Renal cortical epithelial cell (primary cell): ENCODE data around the gene COMMD4. TPM values are rescaled to one million over a fixed set of nuclear protein-coding genes. Genes with fewer than 3 reads are reported as not detected.
"Not testable (repeated sequence)": the region's sequence is repeated elsewhere in the genome, so short reads cannot be mapped to it uniquely, and the experiment has no call there.

Source experiments
- DNase-seq: peaks from one replicate; pipeline ENCODE4 v3.0.0-alpha.2; 2011; ENCODE audit warnings: low read depth
- total RNA-seq: library from RNA; depleted of rRNA; stranded (reverse); fragments of >200 nt; gene quantifications from 2 replicates; pipeline ENCODE4 v1.2.3, GENCODE V29; 2014

COMMD4 gene
- total RNA-seq, 1 donor from 2014 or later, result 42.1 TPM

- not testable (repeated sequence) for DNase-seq
Observed at GRCh38 chr15:75332093-75332492, 3.8 kb upstream of the COMMD4 start.

DNA sequence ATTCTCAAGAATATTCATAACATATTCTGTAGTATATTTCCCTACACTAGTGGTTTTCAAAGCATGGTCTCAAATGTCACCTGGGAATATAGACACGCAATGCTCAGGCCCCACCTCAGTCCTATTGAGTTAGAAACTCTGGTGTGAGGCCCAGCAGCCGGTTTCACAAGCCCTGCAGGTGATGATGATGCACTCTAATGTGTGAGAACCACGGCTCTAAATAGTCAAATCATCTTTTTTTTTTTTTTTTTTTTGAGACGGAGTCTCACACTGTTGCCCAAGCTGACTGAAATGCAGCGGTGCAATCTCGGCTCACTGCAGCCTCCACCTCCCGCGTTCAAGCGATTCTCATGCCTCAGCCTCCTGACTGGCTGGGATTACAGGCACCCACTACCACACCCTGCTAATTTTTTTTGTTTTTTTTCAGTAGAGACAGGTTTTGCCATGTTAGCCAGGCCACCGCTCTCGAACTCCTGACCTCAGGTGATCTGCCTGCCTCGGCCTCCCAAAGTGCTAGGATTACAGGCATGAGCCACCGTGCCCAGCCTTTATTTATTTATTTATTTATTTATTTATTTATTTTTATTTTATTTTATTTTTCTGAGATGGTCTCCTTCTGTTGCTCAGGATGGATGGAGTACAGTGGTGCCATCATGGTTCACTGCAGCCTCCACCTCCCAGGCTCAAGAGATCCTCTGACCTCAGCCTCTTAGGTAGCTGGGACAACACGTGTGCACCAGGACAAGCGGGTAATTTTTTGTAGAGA is 2.0 kb upstream of the COMMD4 start:
- DNase-seq, result not testable (repeated sequence)

- no peak for DNase-seq
Observed at GRCh38 chr15:75335313-75335704, 554 bp upstream of the COMMD4 start.

- no peak for DNase-seq
Observed at GRCh38 chr15:75338661-75339240, 2.9 kb downstream of the COMMD4 start.

DNA sequence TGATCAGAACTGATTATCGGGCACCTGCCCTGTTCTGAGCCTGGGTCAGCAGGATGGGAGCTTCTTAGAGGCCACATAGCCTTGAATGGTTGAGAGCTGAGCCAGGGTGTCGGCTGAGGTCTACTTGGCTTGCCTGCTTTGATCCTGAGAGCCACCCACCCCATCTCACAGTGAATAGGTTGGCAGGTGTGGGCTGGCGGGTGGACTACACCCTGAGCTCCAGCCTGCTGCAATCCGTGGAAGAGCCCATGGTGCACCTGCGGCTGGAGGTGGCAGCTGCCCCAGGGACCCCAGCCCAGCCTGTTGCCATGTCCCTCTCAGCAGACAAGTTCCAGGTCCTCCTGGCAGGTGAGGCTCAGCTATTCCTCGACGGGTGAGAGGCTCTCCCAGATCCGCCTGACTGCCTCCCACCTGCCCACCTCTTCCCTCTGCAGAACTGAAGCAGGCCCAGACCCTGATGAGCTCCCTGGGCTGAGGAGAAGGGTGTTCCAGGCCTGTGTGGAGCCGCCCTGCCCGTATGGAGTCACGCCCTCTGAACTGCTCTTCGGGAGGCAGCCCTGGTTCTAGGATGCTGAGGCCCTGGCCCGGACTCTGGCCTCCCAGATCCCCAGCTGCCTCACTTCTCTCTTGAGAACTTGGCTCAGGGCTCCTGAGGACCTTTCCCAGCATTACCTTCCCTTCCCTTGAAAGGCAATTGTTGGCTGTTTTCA is 3.8 kb downstream of the COMMD4 start:
- DNase-seq, result no peak

GRCh38 chr15:75342221-75342620 is 6.4 kb downstream of the COMMD4 start:
- DNase-seq, result no peak

- not testable (repeated sequence) for DNase-seq
Observed at GRCh38 chr15:75343953-75344352, 8.1 kb downstream of the COMMD4 start.

GRCh38 chr15:75346796-75347221 is 10.9 kb downstream of the COMMD4 start, which contains the start of gene NEIL1:
NEIL1 (plus strand) TSS chr15:75347039; CDS start chr15:75348906, 1,867 bp downstream.
- no peak for DNase-seq

DNA sequence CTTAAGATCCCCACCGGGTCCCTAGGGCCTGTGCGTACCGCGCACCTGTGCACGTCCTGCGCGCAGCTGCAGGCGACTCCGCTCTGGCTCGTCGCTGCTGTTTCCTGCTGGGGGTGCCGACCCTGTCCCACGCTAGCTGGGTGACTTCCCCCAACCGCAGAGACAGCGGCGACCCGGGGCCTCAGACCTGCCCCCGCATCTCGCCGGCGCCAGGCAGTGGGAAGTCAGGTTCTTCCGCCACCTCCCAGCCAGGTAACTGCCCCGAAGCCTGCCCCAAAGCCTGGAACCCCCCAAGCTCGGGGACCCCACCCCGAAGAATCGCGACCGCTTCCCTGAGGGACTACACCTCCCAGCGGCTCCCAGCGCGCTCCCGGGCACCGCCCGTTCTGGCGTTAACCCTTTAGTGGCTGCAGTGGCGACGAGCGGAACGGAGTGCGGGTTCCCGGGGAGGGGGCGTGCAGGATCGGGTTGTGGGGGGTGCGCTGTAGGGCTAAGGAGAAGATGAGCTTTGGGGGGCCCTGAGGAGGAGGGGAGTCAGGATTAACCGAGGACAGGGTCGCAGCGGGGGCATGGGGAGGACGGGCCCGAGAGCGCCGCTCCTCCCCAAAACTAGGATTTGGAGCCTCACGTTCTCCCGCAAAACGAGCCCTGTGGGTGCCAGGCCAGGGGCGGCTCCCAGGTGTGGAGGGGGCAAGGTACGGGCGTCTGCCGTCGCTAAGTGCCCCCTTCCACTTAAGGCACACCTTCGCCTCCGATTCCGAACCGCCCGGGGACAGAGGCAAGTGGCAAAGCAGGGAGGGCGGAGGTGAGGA is 11.6 kb downstream of the COMMD4 start:
- no peak for DNase-seq

- no peak for DNase-seq
Observed at GRCh38 chr15:75348034-75348561, 12.2 kb downstream of the COMMD4 start.

GRCh38 chr15:75348562-75349350 is 12.9 kb downstream of the COMMD4 start:
- DNase-seq, result no peak

DNA sequence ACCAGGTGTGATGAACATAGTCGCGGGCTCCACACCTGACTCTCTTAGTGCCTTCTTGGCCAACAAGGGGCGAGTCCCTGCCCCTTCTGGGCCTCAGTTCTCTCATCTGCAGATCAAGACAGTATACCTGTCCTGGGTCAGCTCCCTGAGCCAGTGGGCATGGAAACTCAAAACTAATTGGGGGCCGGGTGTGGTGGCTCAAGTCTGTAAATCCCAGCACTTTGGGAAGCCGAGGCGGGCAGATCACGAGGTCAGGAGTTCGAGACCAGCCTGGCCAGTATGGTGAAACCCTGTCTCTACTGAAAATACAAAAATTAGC is 13.4 kb downstream of the COMMD4 start:
- not testable (repeated sequence) for DNase-seq

DNA sequence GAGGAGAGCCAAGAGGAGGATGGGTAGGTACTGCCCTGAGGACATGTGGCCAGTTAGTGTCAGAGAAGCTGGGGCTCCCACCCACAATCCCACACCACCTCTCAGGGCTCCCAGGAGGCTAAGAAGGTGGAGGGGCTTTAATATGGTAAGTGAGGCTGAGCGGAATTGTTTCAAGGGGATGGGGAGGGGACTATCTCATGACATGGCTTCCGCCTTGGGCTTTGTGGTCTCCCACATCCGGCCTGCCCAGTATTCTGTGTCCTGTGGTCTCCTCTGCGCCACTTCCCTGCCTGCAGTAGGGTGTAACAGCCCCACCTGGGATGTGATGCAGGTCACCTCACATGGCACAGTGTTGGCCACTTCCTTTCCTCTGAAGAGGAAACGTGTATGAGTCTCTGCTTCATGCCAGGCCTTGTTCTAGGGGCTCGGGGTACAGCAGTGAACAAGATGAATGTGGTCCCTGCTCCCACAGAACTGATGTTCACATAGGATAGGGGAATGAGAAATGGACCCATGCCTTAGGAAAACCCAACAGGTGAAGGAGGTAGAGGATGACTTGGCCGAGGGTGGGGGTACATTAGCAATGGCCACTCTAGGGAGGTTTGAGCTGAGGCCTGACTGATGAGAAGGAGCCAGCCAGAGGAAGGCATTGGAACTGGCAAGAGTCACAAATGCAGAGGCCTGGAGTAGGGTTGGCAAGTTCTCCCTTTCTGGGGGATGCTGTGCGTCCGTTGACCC is 14.2 kb downstream of the COMMD4 start:
- DNase-seq, result no peak

- DNase-seq, result no peak
Observed at GRCh38 chr15:75350601-75351361, 14.9 kb downstream of the COMMD4 start.

- no peak for DNase-seq
Observed at GRCh38 chr15:75352186-75353080, 16.6 kb downstream of the COMMD4 start.

GRCh38 chr15:75353604-75354003 is 17.7 kb downstream of the COMMD4 start:
- no peak for DNase-seq

DNA sequence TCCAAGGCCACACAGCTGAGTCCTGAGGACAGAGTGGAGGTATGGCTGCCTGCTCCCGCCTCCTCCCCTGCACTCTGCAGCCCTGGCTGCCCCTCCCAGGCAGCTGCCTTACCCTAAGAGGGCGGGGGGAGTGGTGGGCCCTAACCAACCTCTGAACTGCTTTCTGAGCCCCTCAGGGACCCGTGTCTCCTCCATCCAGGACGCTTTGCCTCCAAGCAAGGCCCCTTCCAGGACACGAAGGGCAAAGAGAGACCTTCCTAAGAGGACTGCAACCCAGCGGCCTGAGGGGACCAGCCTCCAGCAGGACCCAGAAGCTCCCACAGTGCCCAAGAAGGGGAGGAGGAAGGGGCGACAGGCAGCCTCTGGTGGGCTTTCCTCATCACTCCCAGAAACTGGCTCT is 18.6 kb downstream of the COMMD4 start:
- DNase-seq, result no peak

DNA sequence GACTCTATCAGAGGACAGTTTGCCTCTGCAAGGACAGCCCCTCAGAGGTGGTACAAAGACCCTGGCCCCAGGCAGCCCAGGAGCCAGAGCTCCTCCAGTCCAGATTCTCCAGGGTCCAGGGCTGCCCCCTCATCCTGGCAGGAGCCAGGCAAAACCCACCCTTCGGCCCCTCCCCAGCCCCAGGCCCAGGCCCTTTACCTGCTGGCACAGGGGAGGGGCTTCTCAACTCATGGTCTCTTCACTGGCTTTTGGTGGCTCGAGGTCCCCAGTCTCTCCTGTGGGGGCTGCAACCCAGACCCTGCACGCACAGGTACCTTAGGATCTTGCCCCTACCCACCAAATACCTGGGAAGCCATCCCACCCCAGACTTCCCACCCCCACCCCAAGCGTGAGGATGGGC is 19.5 kb downstream of the COMMD4 start:
- no peak for DNase-seq
